HUES64 (cell line): ENCODE results near the gene UCK2.

ENCODE experiments used
- H3K27ac ChIP-seq: 2 replicates; pipeline ENCODE4 v1.7.0; 2013; ENCODE audit warnings: low read depth, low read length, inconsistent platforms
- H3K27me3 ChIP-seq: 2 replicates; pipeline ENCODE4 v1.6.1; 2013; ENCODE audit warnings: mild to moderate bottlenecking, low read length; ENCODE audit not compliant: insufficient read depth
- H3K36me3 ChIP-seq: 2 replicates; pipeline ENCODE4 v1.6.1; 2013; ENCODE audit warnings: mild to moderate bottlenecking, low read length; ENCODE audit not compliant: insufficient read depth
- H3K4me1 ChIP-seq: 2 replicates; pipeline ENCODE4 v1.6.1; 2013; ENCODE audit warnings: mild to moderate bottlenecking, low read length, moderate library complexity; ENCODE audit not compliant: insufficient read depth
- H3K4me3 ChIP-seq: 2 replicates; pipeline ENCODE4 v1.5.1; 2013; ENCODE audit warnings: mild to moderate bottlenecking, low read length, moderate library complexity
- H3K9ac ChIP-seq: 2 replicates; pipeline ENCODE4 v1.6.1; 2013; ENCODE audit warnings: mild to moderate bottlenecking, low read depth, low read length
- H3K9me3 ChIP-seq: 2 replicates; pipeline ENCODE4 v1.6.1; 2013; ENCODE audit warnings: low read depth, low read length; ENCODE audit not compliant: insufficient read depth
- WGBS: fragments of 150-250, 120-280 bp; methylation state at CpG from one replicate; pipeline ENCODE4 v1.1.7; 2013; ENCODE audit warnings: missing lambda C conversion rate; 5-methylcytosine and 5-hydroxymethylcytosine counted together

The UCK2 gene

DNA sequence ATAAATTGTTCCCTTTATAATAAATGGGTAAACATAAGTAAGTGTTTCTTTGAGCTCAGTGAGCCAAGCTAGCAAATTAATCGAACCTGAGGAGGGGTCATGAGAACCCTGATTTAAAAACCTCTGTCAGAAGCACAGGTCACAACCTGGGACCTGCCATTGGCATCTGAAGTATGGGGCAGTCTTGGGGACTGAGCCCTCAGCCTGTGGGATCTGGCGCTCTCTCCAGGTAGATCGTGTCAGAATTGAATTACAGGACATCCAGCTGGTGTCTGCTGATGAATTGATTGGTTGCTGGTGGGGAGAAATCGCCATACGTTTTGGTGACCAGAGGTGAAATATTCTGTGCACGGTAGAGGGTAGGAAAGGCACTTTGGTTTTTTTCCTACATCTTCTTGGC is 17.5 kb downstream of the UCK2 start:
- Histone ChIP-seq H3K27ac (no peak overlapping the region), H3K4me1 (peaks cover 26% of the 10 kb centered on the region)

DNA sequence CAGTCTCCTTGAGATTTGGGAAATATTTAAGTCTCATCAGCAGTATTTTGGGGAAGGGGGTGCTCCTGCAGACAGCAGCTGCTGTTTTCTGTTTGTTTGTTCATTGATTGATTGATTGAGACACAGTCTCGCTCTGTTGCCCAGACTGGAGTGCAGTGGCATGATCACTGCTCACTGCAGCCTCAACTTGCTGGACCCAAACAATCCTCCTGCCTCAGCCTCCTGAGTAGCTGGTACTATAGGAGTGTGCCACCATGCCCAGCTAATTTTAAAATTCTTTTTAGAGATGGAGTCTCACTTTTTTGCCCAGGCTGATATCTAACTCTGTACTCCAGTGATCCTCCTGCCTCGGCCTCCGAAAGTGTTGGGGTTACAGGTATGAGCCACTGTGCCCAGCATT is 18.2 kb downstream of the UCK2 start:
- WGBS, result 96% methylated on average over 3 of the region's 3 CpGs
- peaks cover 22% of the 10 kb centered on the region for H3K4me1 ChIP-seq
- H3K27ac ChIP-seq, result no peak overlapping the region
- H3K4me3 ChIP-seq, result no peak overlapping the region
- no peaks in the 10 kb centered on the region for H3K27me3 ChIP-seq
- no peak overlapping the region for H3K9ac ChIP-seq
- peaks cover 3% of the 10 kb centered on the region; the same call in 1 of the 2 replicates for H3K36me3 ChIP-seq
- no peaks in the 10 kb centered on the region for H3K9me3 ChIP-seq

More for the DNA sequence above, 17.5 kb downstream of the UCK2 start:
- no peaks in the 10 kb centered on the region for H3K9me3 ChIP-seq
- no peak overlapping the region for H3K9ac ChIP-seq
- 88% methylated on average over 6 of the region's 6 CpGs for WGBS
- no peaks in the 10 kb centered on the region for H3K27me3 ChIP-seq
- no peak overlapping the region for H3K4me3 ChIP-seq
- H3K36me3 ChIP-seq, result peaks cover 3% of the 10 kb centered on the region; the same call in 1 of the 2 replicates

DNA sequence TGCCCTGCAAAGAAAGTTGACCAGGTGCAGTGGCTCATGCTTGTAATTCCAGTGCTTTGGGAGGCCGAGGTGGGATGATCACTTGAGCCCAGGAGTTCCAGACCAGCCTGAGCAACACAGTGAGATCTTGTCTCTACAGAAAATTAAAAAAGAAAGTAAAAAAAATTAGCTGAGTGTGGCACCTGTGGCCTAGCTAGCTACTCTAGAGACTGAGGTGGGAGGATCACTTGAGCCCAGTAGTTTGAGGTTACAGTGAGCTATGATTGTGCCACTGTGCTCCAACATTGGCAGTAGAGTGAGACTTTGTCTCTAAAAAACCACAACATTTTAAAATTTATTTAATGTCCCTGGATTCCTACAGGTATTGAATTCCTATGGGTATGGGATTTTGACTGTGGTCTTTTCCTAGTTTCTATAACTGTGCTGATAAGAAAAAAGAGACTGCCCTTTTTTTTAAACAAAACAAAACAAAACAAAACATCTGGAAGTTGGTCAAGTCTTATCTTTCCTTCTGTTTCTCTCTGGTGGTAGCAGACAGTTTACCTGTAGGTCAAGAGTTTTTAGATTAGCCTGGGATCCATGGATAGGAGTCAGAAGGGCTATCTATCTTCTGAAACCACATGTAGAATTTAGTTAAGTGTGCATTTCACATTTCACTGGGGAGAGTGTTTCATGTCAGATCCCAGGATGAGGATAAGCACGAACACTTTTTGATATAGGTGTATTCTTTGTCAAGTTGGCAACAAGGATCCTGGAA is 18.8 kb downstream of the UCK2 start:
- Histone ChIP-seq H3K4me3 (no peak overlapping the region), H3K36me3 (peaks cover 3% of the 10 kb centered on the region; the same call in 1 of the 2 replicates), H3K9me3 (no peaks in the 10 kb centered on the region), H3K27ac (no peak overlapping the region), H3K4me1 (peaks cover 20% of the 10 kb centered on the region), H3K27me3 (no peaks in the 10 kb centered on the region), H3K9ac (no peak overlapping the region)
- 96% methylated on average over 2 of the region's 2 CpGs for WGBS

DNA sequence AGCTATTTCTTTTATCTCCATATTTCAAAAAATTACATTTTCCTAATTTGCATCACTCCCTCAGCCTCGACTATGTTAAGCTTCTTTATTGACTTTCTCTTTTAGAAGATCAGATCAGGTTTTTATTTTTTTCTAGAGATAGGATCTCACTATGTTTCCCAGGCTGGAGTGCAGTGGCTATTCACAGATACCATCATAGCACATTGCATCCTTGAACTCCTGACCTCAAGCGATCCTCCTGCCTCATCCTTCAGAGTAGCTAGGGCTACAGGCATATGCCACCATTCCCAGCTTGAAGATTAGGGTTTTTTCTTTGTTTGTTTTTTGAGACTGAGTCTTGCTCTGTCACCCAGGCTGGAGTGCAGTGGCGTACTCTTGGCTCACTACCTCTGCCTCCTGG is 20.1 kb downstream of the UCK2 start:
- Histone ChIP-seq H3K9ac (no peak overlapping the region), H3K4me1 (peaks cover 14% of the 10 kb centered on the region), H3K36me3 (peaks cover 3% of the 10 kb centered on the region; the same call in 1 of the 2 replicates), H3K27me3 (no peaks in the 10 kb centered on the region), H3K27ac (no peak overlapping the region), H3K9me3 (no peaks in the 10 kb centered on the region), H3K4me3 (no peak overlapping the region)
- 94% methylated on average over 3 of the region's 3 CpGs for WGBS

DNA sequence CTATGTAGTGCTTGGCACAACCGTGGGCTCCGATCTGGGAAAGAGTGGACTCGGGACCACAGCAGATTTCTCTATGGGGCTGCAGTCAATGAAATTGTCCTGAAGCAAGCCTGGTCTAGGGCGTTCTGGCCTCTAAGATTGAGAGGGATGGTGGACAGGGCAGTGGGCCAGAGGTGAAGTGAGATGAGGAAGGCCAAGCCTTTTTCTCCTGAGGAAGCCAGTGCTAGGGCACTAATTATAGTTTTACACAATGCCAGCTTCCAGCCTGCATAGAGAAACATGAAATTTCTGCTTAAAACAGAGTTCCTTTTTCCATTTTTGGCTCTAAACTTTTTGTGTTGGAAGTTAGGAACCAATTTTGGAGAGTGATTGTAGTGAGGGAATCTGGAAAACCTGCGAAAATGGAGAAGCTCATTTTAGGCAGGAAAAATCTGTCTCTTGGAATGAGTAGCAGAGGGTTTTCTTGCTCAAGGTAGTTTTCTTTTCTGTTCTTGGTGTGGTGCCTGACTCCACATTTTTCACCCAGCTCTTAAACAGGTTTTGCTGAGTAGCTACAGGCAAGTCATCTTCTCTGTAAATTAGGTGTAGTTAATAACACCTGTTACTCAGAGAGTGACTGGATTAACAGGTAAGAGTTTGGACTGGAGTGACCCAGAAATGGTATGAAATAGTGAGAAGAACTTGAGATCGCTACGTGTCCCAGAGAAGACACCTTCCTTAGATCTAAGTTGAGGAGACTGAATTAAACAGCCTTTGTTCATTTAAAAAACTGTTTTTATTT is 22.1 kb downstream of the UCK2 start:
- H3K9ac ChIP-seq, result no peak overlapping the region
- WGBS, result 89% methylated on average over 7 of the region's 7 CpGs
- H3K9me3 ChIP-seq, result no peaks in the 10 kb centered on the region
- peaks cover 24% of the 10 kb centered on the region for H3K4me1 ChIP-seq
- no peaks in the 10 kb centered on the region for H3K27me3 ChIP-seq
- no peak overlapping the region for H3K4me3 ChIP-seq
- peaks cover 3% of the 10 kb centered on the region; the same call in 1 of the 2 replicates for H3K36me3 ChIP-seq
- H3K27ac ChIP-seq, result no peak overlapping the region

DNA sequence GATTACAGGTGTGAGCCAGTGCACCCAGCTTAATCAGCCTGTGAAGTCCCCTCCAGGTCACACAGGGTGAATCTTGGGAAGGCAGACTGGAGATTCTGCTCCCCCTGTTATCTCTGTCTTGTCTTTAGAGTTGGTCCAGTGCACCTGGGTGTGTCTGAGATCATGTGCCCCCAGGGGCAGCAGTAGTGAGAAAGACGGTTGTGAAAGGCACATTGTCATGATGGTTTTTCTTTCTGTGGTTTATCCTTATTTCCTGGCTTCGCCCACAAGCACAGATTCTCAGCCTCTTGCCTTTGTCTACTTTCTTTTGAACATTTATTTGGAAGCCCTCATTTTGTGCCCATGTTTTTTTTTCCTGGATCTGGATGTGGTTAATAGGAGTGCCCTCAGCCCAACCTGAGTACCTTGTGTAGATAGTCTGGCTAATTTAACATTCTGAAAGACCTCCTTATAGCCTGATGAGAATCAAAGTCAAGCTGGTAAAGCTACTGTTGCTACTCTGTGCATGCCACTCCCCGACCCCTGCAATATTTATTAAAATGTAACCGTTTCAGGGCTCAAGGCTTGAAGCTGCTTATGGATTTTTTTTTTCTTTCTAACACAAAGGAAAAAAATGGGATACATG is 23.7 kb downstream of the UCK2 start:
- Histone ChIP-seq H3K27ac (no peak overlapping the region), H3K36me3 (peaks cover 3% of the 10 kb centered on the region; the same call in 1 of the 2 replicates), H3K4me3 (no peak overlapping the region), H3K9ac (no peak overlapping the region), H3K4me1 (peaks cover 38% of the 10 kb centered on the region), H3K27me3 (no peaks in the 10 kb centered on the region), H3K9me3 (no peaks in the 10 kb centered on the region)
- 92% methylated on average over 4 of the region's 4 CpGs for WGBS

DNA sequence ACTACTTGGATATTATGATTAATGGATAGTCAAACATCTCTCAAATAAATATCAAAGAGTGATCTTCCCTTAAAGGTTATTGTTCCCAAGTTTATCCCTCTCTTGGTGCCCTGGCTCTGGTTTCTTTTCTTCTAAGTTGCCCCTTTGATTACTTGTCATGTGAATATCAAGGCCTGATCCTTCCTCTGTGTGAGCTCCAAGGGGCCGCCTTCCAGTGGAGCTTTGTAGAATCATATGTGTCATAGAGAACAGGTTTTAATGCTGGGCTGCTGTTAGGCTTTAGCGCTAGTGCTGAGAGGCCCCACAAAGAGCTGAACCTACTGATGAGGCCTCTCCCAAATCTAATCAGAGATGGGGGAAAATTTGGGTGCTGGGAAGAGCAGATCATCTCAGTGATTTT is 25.5 kb downstream of the UCK2 start:
- WGBS, result 75% methylated on average over 2 of the region's 2 CpGs
- H3K9me3 ChIP-seq, result no peaks in the 10 kb centered on the region
- no peak overlapping the region for H3K27ac ChIP-seq
- peaks cover 55% of the 10 kb centered on the region for H3K4me1 ChIP-seq
- no peak overlapping the region for H3K9ac ChIP-seq
- peaks cover 3% of the 10 kb centered on the region; the same call in 1 of the 2 replicates for H3K36me3 ChIP-seq
- H3K4me3 ChIP-seq, result no peak overlapping the region
- H3K27me3 ChIP-seq, result no peaks in the 10 kb centered on the region

DNA sequence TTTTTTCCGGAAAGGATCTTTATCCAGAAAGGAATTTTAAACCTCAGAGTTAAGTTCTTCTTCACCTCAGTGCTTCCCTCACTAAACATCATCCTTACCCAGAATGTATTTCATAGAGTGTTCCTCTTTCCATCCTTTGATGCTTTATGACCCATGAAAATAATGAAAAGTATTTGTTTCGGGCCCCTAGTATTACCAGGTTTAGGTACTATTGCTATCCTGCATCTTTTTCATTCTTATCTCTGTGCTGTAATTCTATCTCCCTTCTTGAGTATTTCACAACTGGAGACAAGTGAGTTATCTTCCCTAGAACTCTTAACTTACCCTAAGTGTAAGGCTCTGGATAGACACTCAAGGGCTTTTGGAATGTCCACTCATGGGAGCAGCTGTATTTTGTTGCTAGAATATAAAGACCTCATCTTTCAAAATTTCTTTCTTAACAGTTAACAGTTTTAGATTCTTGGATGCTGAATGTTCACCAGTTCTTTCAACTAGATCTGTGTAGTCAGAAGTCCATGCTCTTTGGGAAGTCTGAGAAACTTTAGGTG is 26.2 kb downstream of the UCK2 start:
- no peaks in the 10 kb centered on the region for H3K27me3 ChIP-seq
- H3K9me3 ChIP-seq, result no peaks in the 10 kb centered on the region
- no peak overlapping the region for H3K9ac ChIP-seq
- no peaks in the 10 kb centered on the region for H3K36me3 ChIP-seq
- H3K27ac ChIP-seq, result peak overlapping the region; percentile 58; the same call in 1 of the 2 replicates
- H3K4me3 ChIP-seq, result no peak overlapping the region
- WGBS, result 86% methylated on average over 2 of the region's 2 CpGs
- H3K4me1 ChIP-seq, result peaks cover 55% of the 10 kb centered on the region

DNA sequence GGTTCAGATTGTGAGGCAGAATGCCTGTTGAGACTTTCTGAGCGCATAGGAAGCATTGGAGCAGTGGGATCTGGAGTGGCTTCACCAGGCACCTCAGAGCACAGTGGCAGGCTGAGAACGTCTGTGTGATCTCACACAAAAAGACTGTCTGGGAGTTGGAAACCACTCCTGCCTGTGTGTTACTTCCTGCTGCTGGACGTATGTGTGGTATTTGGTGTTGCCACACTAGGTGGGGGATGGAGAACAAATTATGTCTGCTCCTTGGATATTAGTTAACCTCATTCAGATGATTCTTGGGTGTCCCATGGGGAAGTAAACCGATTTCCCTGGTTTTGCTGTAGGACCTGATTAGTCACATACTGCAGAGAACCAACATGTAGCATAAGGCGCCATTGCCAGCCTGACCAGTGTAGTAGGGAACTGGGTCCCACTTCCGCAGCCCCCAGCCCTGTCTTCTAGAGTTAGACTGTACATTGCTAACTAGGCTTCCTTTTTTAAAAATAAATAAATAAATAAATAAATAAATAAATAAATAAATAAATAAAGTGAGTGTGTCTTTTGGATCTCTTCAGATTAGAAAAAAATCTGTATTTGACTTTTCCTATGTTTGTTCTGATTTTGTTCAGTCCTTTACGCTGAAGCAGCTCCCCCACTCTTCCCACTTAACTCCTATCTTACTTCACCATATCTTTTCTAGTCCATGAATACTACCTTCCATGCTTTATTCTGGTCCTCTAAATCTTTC is 26.9 kb downstream of the UCK2 start:
- Histone ChIP-seq H3K27ac (peak overlapping the region; percentile 58; the same call in 1 of the 2 replicates), H3K9me3 (no peaks in the 10 kb centered on the region), H3K4me3 (no peak overlapping the region), H3K36me3 (no peaks in the 10 kb centered on the region), H3K4me1 (peaks cover 55% of the 10 kb centered on the region), H3K9ac (no peak overlapping the region), H3K27me3 (no peaks in the 10 kb centered on the region)
- WGBS, result 79% methylated on average over 7 of the region's 7 CpGs

DNA sequence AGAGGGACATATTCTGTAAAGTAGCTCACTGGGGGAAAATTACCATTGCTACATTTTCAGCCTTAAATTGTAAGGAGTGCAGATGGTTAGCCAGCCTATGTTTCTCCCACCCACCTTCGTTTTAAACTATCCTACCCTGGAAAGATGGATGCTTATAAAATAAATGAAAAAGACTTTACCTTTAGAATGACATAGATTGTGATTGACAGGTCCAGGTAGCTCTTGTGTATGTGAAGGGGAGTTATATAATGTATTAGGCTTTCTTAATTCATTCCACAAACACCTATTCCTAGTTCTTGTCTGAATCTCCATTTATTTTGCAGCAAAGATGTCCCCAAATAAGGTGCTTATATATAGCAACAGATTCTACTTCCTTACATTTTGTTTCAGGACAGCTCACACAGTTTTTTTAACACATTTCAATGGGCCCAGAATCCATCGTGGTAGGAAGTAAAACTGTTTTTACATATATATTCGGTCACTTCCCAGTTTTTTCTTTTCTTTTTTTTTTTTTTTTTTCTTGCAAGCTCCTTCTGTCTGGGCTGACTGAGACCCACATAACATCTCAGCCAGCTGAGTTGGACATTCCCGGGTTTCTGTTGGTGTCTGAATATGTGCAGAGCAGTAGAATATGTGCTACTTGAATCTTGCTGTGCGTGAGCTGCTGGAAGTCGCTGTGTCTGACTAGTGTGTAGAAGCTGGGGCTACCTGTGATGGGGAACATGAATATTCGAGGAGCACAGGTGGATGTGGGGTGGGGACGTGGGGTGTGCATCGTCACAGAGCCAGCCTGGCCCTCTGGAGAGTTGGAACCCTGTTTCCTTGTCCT is 27.8 kb downstream of the UCK2 start:
- Histone ChIP-seq H3K27ac (no peak overlapping the region), H3K4me1 (peaks cover 55% of the 10 kb centered on the region), H3K27me3 (no peaks in the 10 kb centered on the region), H3K4me3 (no peak overlapping the region), H3K9me3 (no peaks in the 10 kb centered on the region), H3K36me3 (no peaks in the 10 kb centered on the region), H3K9ac (no peak overlapping the region)
- 79% methylated on average over 8 of the region's 9 CpGs for WGBS
